Pancreas (tissue), 10 donors: ENCODE measurements around the gene TGM2. TPM values are rescaled to one million over a fixed set of nuclear protein-coding genes. Genes with fewer than 3 reads are reported as not detected.

Experiments
- ATAC-seq, 4 donors: fragments of 200-7000 bp; cut with Tn5 transposase; one replicate each; pipeline versions ENCODE4 v1.8.0 to v1.9.1; 2020; ENCODE audit warnings: mild to moderate bottlenecking in 4 of 4, moderate library complexity in 4 of 4
- DNase-seq, 6 donors: peaks; one replicate each; pipeline ENCODE4 v3.0.0-alpha.2; 2020
- FAIRE-seq: peaks from 2 replicates; lab custom pipeline; 2012; peaks lifted over from hg19 to GRCh38; lab: Jason Lieb, UNC
- H3K27ac ChIP-seq, 4 donors: fragments of 200-600 bp; sonication (generic); 1 replicate in 3 of 4; 2 replicates in 1 of 4; pipeline versions ENCODE4 v1.5.0 to v1.8.0; 2020
- H3K27me3 ChIP-seq, 4 donors: fragments of 200-600 bp; one replicate each; pipeline ENCODE4 v1.8.0; 2021
- H3K36me3 ChIP-seq, 3 donors: fragments of 200-600 bp; sonication (generic) in 1 of 3; one replicate each; pipeline versions ENCODE4 v1.5.0 to v1.8.0; 2020 to 2021
- H3K4me1 ChIP-seq, 3 donors: fragments of 200-600 bp; one replicate each; pipeline ENCODE4 v1.8.0; 2021
- H3K4me3 ChIP-seq, 4 donors: fragments of 200-600 bp; sonication (generic) in 2 of 4; one replicate each; pipeline versions ENCODE4 v1.5.0 to v1.8.0; 2020 to 2021
- H3K9me3 ChIP-seq, 4 donors: fragments of 200-600 bp; one replicate each; pipeline ENCODE4 v1.8.0; 2021
- CTCF ChIP-seq, 4 donors: fragments of 200-600 bp; sonication (generic) in 3 of 4; IDR thresholded peaks; one replicate each; pipeline versions ENCODE4 v1.5.0 to v1.8.0; 2021; ENCODE audit warnings: antibody characterized with exemption in 4 of 4
- WGBS, 2 donors: extraction: QIAGEN DNeasy Blood & Tissue Kit; methylation state at CpG; one replicate each; pipeline ENCODE4 v1.1.7; 2013; 5-methylcytosine and 5-hydroxymethylcytosine counted together
- intact Hi-C, 3 donors: fragments of 100-400 bp; cut with DNase I; formaldehyde crosslinking; loops; one replicate each; pipeline versions ENCODE4 v1.11.1 to v1.14.2; 2022
- polyA plus RNA-seq, 2 donors: library from polyadenylated mRNA; stranded (reverse); fragments of 200-250 nt; gene quantifications; one replicate each; pipeline ENCODE4 v1.2.3, GENCODE V29; 2013
- total RNA-seq, 6 donors: library from RNA; stranded (reverse); fragmentation: NEBNext Ultra II Directional in 4 of 6; extraction: Animal tissue kit (Norgen Biotek cat#: 25700) in 4 of 6; gene quantifications; one replicate each; pipeline versions ENCODE4 v1.2.1 to v1.2.4, GENCODE V29; 2021 to 2023
- donor health status: healthy with polysubstance abuse.
- donor health status: DM: no; HTN: no; CAD: no; lungs with moderate emphysema.
- donor health status: DM: no; HTN: no; CAD: no.
- donor health status: control.
- donor health status: control.
- donor health status: Bipolar disorder and iron deficiency.
- donor health status: DM: yes; HTN: yes; CAD: no.
- donor health status: DM: no; HTN: no; CAD: no.
- donor health status: DM: no; HTN: no; CAD: no.
- donor health status: DM: yes; HTN: yes; CAD: no.

TGM2 gene
- total and polyA plus RNA-seq, 8 donors = 3.7 to 92.6 (median 10.8) TPM

GRCh38 chr20:38187517-38187916, 22.4 kb upstream of the TGM2 start:
- H3K36me3 ChIP-seq = no peaks in the 10 kb centered on the region
- ATAC-seq = peak in 2 of 4 donors; percentile 41 to 46
- no peak for DNase-seq
- WGBS, 2 donors = 47 to 56% methylated on average over 5 of the region's 5 CpGs
- H3K27ac ChIP-seq = no peak overlapping the region
- intact Hi-C loops = no loop called here
- H3K4me1 ChIP-seq = no peaks in the 10 kb centered on the region
- no peak for FAIRE-seq
- no peak for TF ChIP-seq CTCF (IDR thresholded peaks at IDR 0.05)
- H3K4me3 ChIP-seq = no peak overlapping the region
- no peaks in the 10 kb centered on the region for H3K9me3 ChIP-seq
- no peaks in the 10 kb centered on the region for H3K27me3 ChIP-seq

GRCh38 chr20:38186788-38187221, 21.7 kb upstream of the TGM2 start:
- TF ChIP-seq CTCF (IDR thresholded peaks at IDR 0.05) = no peak
- H3K27ac ChIP-seq = no peak overlapping the region
- 53 to 59% methylated on average over 5 of the region's 5 CpGs for WGBS, 2 donors
- H3K9me3 ChIP-seq = no peaks in the 10 kb centered on the region
- DNase-seq = no peak
- no peak for FAIRE-seq
- ATAC-seq = no peak
- no peak overlapping the region for H3K4me3 ChIP-seq
- H3K36me3 ChIP-seq = no peaks in the 10 kb centered on the region
- intact Hi-C loops = no loop called here
- H3K4me1 ChIP-seq = no peaks in the 10 kb centered on the region
- H3K27me3 ChIP-seq = no peaks in the 10 kb centered on the region

- WGBS, 2 donors = 48% methylated on average over 8 of the region's 8 CpGs
- Histone ChIP-seq H3K27me3 (no peaks in the 10 kb centered on the region), H3K27ac (no peak overlapping the region), H3K36me3 (no peaks in the 10 kb centered on the region), H3K9me3 (no peaks in the 10 kb centered on the region), H3K4me1 (no peaks in the 10 kb centered on the region), H3K4me3 (no peak overlapping the region)
- no peak for ATAC-seq
- TF ChIP-seq CTCF (IDR thresholded peaks at IDR 0.05) = no peak
- no peak for DNase-seq
- intact Hi-C loops = no loop called here
- FAIRE-seq = no peak
These were observed 19.0 kb upstream of the TGM2 start for GRCh38 chr20:38184101-38184500.

GRCh38 chr20:38181971-38182370, 16.9 kb upstream of the TGM2 start:
- no peaks in the 10 kb centered on the region for H3K4me1 ChIP-seq
- intact Hi-C loops = no loop called here
- no peaks in the 10 kb centered on the region for H3K27me3 ChIP-seq
- FAIRE-seq (no peak), DNase-seq (no peak), ATAC-seq (no peak)
- WGBS, 2 donors = 96% methylated on average over 3 of the region's 3 CpGs
- H3K4me3 ChIP-seq = no peak overlapping the region
- no peak for TF ChIP-seq CTCF (IDR thresholded peaks at IDR 0.05)
- no peak overlapping the region for H3K27ac ChIP-seq
- no peaks in the 10 kb centered on the region for H3K36me3 ChIP-seq
- H3K9me3 ChIP-seq = no peaks in the 10 kb centered on the region

- WGBS, 2 donors = 76 to 85% methylated on average over 7 of the region's 7 CpGs
- ATAC-seq = no peak
These were observed 16.2 kb upstream of the TGM2 start for GRCh38 chr20:38181207-38181801.

More at GRCh38 chr20:38181207-38181801, 16.2 kb upstream of the TGM2 start:
- intact Hi-C loops = no loop called here
- FAIRE-seq = no peak
- Histone ChIP-seq H3K36me3 (no peaks in the 10 kb centered on the region), H3K4me1 (no peaks in the 10 kb centered on the region), H3K9me3 (no peaks in the 10 kb centered on the region), H3K27me3 (no peaks in the 10 kb centered on the region), H3K27ac (no peak overlapping the region), H3K4me3 (no peak overlapping the region)
- no peak for TF ChIP-seq CTCF (IDR thresholded peaks at IDR 0.05)
- DNase-seq = no peak
